ENCODE measurements around the gene FAM163B.

The FAM163B gene

DNA sequence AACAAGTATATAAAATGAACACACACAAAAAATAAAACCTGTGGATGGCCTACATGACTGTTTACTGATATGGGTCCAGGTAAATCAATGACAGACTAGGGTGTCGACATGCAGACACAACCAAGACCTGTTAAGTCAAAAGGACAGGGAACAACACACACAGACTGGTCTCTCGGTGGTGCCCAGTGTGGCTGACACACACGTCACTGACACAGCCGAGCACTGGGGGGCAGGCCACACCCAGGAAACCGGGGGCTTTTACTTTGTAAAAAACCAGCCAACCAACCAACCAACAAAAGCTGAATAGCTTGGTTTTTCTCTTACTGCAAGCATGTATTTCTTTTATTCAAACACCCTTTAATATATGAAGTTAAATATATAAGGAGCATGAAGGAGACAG lies 5.0 kb downstream of the FAM163B start (continued):
- TF ChIP-seq, protein P1, sequence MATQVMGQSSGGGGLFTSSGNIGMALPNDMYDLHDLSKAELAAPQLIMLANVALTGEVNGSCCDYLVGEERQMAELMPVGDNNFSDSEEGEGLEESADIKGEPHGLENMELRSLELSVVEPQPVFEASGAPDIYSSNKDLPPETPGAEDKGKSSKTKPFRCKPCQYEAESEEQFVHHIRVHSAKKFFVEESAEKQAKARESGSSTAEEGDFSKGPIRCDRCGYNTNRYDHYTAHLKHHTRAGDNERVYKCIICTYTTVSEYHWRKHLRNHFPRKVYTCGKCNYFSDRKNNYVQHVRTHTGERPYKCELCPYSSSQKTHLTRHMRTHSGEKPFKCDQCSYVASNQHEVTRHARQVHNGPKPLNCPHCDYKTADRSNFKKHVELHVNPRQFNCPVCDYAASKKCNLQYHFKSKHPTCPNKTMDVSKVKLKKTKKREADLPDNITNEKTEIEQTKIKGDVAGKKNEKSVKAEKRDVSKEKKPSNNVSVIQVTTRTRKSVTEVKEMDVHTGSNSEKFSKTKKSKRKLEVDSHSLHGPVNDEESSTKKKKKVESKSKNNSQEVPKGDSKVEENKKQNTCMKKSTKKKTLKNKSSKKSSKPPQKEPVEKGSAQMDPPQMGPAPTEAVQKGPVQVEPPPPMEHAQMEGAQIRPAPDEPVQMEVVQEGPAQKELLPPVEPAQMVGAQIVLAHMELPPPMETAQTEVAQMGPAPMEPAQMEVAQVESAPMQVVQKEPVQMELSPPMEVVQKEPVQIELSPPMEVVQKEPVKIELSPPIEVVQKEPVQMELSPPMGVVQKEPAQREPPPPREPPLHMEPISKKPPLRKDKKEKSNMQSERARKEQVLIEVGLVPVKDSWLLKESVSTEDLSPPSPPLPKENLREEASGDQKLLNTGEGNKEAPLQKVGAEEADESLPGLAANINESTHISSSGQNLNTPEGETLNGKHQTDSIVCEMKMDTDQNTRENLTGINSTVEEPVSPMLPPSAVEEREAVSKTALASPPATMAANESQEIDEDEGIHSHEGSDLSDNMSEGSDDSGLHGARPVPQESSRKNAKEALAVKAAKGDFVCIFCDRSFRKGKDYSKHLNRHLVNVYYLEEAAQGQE (tag by site-specific recombination; IDR thresholded peaks at IDR 0.05): no peak
- TF ChIP-seq ZIC2 (tag by site-specific recombination; IDR thresholded peaks at IDR 0.05) (no peak), ZNF24 (tag by site-specific recombination; IDR thresholded peaks at IDR 0.05) (no peak)

DNA sequence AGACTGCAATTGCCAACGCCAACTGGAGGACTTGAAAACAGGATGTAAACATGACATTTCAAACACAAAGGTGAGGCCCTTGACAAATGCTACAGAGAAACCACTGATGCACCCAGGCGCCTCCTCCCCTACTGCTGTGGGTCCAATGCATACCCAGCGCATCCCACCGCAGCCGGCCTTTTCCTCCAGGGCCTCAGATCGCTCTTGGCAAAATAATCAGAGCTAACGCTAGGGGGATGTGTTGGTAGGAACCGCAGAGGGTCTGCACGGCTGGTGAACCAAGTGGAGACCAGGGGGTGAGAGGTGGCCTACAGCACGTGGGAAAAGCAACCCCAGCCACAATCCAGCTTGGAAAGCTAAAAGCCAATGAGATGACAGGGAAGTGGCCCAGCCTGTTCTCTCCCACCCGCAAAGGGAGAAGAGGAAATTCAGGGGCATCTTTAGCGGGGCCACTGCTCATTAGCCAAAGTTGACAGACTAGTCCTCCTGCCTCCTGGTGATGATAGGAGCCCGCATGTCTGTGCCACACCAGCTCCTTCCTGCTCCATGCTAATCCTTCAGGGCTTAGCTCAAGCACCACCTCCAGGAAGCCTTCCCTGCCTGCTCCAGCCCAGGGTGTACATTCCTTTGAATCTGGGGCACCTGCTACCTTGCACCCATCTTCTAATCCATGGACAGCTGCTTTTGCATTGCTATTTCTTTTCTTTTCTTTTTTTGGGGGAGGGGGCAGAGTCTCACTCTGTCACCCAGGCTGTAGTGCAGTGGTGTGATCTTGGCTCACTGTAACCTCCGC lies 5.9 kb downstream of the FAM163B start:
- ChIA-PET POLR2A (no interaction called here), CTCF (interaction anchor here (1.0 to 3.2 kb wide), 2 partner anchors 14 to 123 kb away, joined by 5 to 15 read pairs; no protein-coding TSS in a partner anchor)
- Histone ChIP-seq H3K27ac (ENCODE audit: extremely low read depth, low read depth, low read length) (no peak overlapping the region), H3K4me1 (ENCODE audit: control insufficient read depth, insufficient read depth, low read length) (no peaks in the 10 kb centered on the region), H3K36me3 (ENCODE audit: control insufficient read depth in 2 of 2, insufficient read depth in 1 of 2, low read length in 2 of 2) (no peaks in the 10 kb centered on the region), H3K9me3 (ENCODE audit: control insufficient read depth, insufficient read depth, low read depth, low read length) (no peaks in the 10 kb centered on the region), H3K4me3 (ENCODE audit: low read depth, low read length) (no peak overlapping the region)
- TF ChIP-seq ZNF792 (tag by site-specific recombination; IDR thresholded peaks at IDR 0.05) (no peak), ZNF221 (tag by site-specific recombination; IDR thresholded peaks at IDR 0.05; ENCODE audit: borderline replicate concordance) (no peak), BCL11B (tag by site-specific recombination; IDR thresholded peaks at IDR 0.05; ENCODE audit: low read depth) (no peak)
- TF ChIP-seq, protein P2, sequence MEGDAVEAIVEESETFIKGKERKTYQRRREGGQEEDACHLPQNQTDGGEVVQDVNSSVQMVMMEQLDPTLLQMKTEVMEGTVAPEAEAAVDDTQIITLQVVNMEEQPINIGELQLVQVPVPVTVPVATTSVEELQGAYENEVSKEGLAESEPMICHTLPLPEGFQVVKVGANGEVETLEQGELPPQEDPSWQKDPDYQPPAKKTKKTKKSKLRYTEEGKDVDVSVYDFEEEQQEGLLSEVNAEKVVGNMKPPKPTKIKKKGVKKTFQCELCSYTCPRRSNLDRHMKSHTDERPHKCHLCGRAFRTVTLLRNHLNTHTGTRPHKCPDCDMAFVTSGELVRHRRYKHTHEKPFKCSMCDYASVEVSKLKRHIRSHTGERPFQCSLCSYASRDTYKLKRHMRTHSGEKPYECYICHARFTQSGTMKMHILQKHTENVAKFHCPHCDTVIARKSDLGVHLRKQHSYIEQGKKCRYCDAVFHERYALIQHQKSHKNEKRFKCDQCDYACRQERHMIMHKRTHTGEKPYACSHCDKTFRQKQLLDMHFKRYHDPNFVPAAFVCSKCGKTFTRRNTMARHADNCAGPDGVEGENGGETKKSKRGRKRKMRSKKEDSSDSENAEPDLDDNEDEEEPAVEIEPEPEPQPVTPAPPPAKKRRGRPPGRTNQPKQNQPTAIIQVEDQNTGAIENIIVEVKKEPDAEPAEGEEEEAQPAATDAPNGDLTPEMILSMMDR (tag by site-specific recombination; IDR thresholded peaks at IDR 0.05): no peak

DNA sequence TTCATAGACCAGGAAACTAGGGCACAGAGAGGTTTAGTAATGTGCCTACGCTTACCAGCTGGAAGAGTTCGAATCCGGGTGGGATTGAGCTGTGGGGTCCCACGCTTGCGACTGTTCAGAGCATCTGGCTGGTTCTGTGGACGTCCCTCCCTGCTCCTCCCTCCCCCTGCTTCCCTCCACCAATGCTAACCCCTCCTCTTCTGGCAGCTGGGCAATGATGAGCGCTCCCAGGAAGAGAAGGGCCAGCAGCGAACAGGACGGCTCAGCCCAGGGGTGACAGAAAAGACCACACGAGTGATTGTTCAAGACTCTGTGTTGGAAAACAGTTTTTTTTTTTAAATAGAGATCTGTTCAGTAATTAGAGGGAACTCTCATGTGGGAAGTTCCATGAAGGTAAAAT lies 6.9 kb downstream of the FAM163B start:
- Histone ChIP-seq H3K4me1 (ENCODE audit: control insufficient read depth, insufficient read depth, low read length) (no peaks in the 10 kb centered on the region), H3K36me3 (ENCODE audit: control insufficient read depth in 2 of 2, insufficient read depth in 1 of 2, low read length in 2 of 2) (no peaks in the 10 kb centered on the region), H3K27ac (ENCODE audit: extremely low read depth, low read depth, low read length) (no peak overlapping the region), H3K4me3 (ENCODE audit: low read depth, low read length) (no peak overlapping the region), H3K9me3 (ENCODE audit: control insufficient read depth, insufficient read depth, low read depth, low read length) (no peaks in the 10 kb centered on the region)
- no peak for TF ChIP-seq SP3 (tag by site-specific recombination; IDR thresholded peaks at IDR 0.05)
- TF ChIP-seq, protein P3, sequence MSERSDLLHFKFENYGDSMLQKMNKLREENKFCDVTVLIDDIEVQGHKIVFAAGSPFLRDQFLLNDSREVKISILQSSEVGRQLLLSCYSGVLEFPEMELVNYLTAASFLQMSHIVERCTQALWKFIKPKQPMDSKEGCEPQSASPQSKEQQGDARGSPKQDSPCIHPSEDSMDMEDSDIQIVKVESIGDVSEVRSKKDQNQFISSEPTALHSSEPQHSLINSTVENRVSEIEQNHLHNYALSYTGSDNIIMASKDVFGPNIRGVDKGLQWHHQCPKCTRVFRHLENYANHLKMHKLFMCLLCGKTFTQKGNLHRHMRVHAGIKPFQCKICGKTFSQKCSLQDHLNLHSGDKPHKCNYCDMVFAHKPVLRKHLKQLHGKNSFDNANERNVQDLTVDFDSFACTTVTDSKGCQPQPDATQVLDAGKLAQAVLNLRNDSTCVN (tag by site-specific recombination; optimal IDR thresholded peaks at IDR 0.05): no peak
- no peak for TF ChIP-seq REPIN1 (tag by site-specific recombination; IDR thresholded peaks at IDR 0.05; ENCODE audit: low read depth)
- TF ChIP-seq, protein P4, sequence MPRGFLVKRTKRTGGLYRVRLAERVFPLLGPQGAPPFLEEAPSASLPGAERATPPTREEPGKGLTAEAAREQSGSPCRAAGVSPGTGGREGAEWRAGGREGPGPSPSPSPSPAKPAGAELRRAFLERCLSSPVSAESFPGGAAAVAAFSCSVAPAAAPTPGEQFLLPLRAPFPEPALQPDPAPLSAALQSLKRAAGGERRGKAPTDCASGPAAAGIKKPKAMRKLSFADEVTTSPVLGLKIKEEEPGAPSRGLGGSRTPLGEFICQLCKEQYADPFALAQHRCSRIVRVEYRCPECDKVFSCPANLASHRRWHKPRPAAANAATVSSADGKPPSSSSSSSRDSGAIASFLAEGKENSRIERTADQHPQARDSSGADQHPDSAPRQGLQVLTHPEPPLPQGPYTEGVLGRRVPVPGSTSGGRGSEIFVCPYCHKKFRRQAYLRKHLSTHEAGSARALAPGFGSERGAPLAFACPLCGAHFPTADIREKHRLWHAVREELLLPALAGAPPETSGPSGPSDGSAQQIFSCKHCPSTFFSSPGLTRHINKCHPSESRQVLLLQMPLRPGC (tag by site-specific recombination; IDR thresholded peaks at IDR 0.05): no peak
- no peak for TF ChIP-seq ZBTB1 (tag by site-specific recombination; IDR thresholded peaks at IDR 0.05)
- no peak for TF ChIP-seq ZSCAN23 (tag by site-specific recombination; IDR thresholded peaks at IDR 0.05)
- TF ChIP-seq ZFP3 (tag by site-specific recombination; IDR thresholded peaks at IDR 0.05; ENCODE audit: low read depth): no peak
- ChIA-PET CTCF (interaction anchor here (0.5 to 3.2 kb wide), 3 partner anchors 13 to 124 kb away, joined by 3 to 15 read pairs (median 5); no protein-coding TSS in a partner anchor), POLR2A (no interaction called here)
